ENCODE measurements around the gene DNALI1.

GRCh38 chr1:37595440-37596181, 38.9 kb downstream of the DNALI1 start, which contains the start of gene GNL2:
- TF ChIP-seq CTCF (IDR thresholded peaks at IDR 0.05; ENCODE audit: low read depth, low read length) (no peak), EZH2phosphoT487 (IDR thresholded peaks at IDR 0.05; ENCODE audit: low read depth) (no peak)
